Bronchial epithelial cell (primary cell): ENCODE data around the gene INPP4B. TPM values are rescaled to one million over a fixed set of nuclear protein-coding genes. Genes with fewer than 3 reads are reported as not detected.

ENCODE experiments used
- DNase-seq: peaks from one replicate; pipeline ENCODE4 v3.0.0-alpha.2; 2010; ENCODE audit warnings: low read depth
- FAIRE-seq: peaks from 2 replicates; lab custom pipeline; 2011; peaks lifted over from hg19 to GRCh38; lab: Jason Lieb, UNC
- H3K27me3 ChIP-seq: 2 replicates; pipeline ENCODE4 v1.5.1; 2011; ENCODE audit warnings: low read length; ENCODE audit not compliant: control insufficient read depth, insufficient read depth
- H3K36me3 ChIP-seq: 2 replicates; pipeline ENCODE4 v1.5.1; 2011; ENCODE audit warnings: low read length; ENCODE audit not compliant: control insufficient read depth, insufficient read depth
- H3K4me3 ChIP-seq: 2 replicates; pipeline ENCODE4 v1.5.1; 2011; ENCODE audit warnings: mild to moderate bottlenecking, low read depth, low read length, control low read depth
- total RNA-seq: library from RNA; depleted of rRNA; stranded (reverse); fragments of >200 nt; gene quantifications from 2 replicates; pipeline ENCODE4 v1.2.1, GENCODE V29; 2014
- TF ChIP-seq, protein P1 (sequence below): IDR thresholded peaks from 2 replicates; pipeline ENCODE4 v1.5.1; 2011; ENCODE audit warnings: mild to moderate bottlenecking, moderate library complexity, low read length, control low read depth, inconsistent platforms; ENCODE audit not compliant: insufficient read depth, severe bottlenecking

INPP4B gene
- total RNA-seq, 1 donor from 2014 or later, result 74.8 TPM

DNA sequence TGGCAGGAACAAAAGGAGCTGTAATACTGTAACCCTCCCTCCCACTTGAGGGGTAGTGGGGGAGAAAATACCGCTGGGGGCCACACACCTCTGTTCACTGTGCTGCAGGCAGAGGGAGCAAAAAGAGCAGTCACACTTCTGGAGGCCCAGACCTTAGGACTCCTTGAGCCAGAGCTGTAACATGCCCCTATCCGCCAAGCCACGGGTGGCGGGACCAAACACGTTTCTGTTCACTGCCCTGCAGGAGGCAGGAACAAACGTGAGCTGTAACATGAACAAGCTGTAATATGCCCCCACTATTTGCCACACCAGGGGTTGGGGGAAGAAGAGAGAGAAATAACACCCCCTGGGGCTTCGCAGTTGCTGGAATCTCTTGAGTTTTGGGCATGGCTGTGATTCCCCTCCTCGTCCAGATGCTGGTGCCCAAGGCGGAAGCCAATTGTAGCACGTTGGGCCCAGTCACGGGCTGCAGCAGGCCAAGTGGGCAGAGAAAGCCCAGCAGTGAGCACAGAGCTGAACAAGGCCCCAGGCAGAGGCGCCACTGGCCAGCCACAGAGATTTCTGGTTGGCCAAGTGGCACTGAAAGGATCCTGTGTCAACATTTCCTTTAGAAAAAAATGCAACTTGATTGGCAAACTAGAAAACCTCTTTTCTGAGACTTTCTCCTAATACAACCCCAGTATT lies 509.7 kb downstream of the INPP4B start:
- H3K4me3 ChIP-seq, result no peak overlapping the region
- no peaks in the 10 kb centered on the region for H3K27me3 ChIP-seq
- FAIRE-seq (no peak), DNase-seq (no peak)
- no peaks in the 10 kb centered on the region for H3K36me3 ChIP-seq
- TF ChIP-seq, protein P1, sequence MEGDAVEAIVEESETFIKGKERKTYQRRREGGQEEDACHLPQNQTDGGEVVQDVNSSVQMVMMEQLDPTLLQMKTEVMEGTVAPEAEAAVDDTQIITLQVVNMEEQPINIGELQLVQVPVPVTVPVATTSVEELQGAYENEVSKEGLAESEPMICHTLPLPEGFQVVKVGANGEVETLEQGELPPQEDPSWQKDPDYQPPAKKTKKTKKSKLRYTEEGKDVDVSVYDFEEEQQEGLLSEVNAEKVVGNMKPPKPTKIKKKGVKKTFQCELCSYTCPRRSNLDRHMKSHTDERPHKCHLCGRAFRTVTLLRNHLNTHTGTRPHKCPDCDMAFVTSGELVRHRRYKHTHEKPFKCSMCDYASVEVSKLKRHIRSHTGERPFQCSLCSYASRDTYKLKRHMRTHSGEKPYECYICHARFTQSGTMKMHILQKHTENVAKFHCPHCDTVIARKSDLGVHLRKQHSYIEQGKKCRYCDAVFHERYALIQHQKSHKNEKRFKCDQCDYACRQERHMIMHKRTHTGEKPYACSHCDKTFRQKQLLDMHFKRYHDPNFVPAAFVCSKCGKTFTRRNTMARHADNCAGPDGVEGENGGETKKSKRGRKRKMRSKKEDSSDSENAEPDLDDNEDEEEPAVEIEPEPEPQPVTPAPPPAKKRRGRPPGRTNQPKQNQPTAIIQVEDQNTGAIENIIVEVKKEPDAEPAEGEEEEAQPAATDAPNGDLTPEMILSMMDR, result no peak

GRCh38 chr4:142334931-142335330 lies 511.2 kb downstream of the INPP4B start:
- TF ChIP-seq, protein P1, result no peak
- no peaks in the 10 kb centered on the region for H3K27me3 ChIP-seq
- no peak for FAIRE-seq
- H3K4me3 ChIP-seq, result no peak overlapping the region
- no peak for DNase-seq
- H3K36me3 ChIP-seq, result no peaks in the 10 kb centered on the region

DNA sequence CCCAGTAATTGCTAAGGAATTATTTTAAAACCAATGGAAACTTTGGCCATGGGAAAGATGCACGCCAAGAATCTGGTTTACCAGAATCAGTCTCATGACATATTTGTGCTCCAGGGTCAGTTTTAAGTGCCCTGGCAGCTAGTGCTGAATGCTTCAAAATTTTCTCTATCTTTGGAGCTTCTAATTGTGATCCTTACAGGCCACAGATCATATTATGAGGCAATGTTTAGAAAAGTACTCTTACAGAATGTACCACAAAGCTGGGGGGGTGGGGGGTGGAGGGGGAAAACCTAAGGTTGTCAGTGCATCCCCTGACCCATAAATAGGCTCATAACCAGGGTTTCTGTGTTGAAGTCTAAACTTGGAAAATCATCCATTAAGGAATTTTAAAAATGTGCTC lies 514.5 kb downstream of the INPP4B start:
- DNase-seq (no peak), FAIRE-seq (no peak)
- no peak overlapping the region for H3K4me3 ChIP-seq

GRCh38 chr4:142331132-142331531 lies 515.0 kb downstream of the INPP4B start:
- FAIRE-seq, result no peak
- Histone ChIP-seq H3K36me3 (no peaks in the 10 kb centered on the region), H3K27me3 (no peaks in the 10 kb centered on the region), H3K4me3 (no peak overlapping the region)
- TF ChIP-seq, protein P1, result no peak
- DNase-seq, result no peak

More for the DNA sequence above, 514.5 kb downstream of the INPP4B start:
- Histone ChIP-seq H3K27me3 (no peaks in the 10 kb centered on the region), H3K36me3 (no peaks in the 10 kb centered on the region)
- TF ChIP-seq, protein P1, result no peak

- Histone ChIP-seq H3K36me3 (no peaks in the 10 kb centered on the region), H3K4me3 (no peak overlapping the region), H3K27me3 (no peaks in the 10 kb centered on the region)
- TF ChIP-seq, protein P1, result no peak
- FAIRE-seq, result no peak
- no peak for DNase-seq
These were observed 515.8 kb downstream of the INPP4B start for GRCh38 chr4:142330311-142330710.

GRCh38 chr4:142329313-142329712 lies 516.8 kb downstream of the INPP4B start:
- FAIRE-seq (no peak), DNase-seq (no peak)
- Histone ChIP-seq H3K27me3 (no peaks in the 10 kb centered on the region), H3K36me3 (no peaks in the 10 kb centered on the region), H3K4me3 (no peak overlapping the region)
- TF ChIP-seq, protein P1, result no peak
